ENCODE results near the gene DSG1.

DNA sequence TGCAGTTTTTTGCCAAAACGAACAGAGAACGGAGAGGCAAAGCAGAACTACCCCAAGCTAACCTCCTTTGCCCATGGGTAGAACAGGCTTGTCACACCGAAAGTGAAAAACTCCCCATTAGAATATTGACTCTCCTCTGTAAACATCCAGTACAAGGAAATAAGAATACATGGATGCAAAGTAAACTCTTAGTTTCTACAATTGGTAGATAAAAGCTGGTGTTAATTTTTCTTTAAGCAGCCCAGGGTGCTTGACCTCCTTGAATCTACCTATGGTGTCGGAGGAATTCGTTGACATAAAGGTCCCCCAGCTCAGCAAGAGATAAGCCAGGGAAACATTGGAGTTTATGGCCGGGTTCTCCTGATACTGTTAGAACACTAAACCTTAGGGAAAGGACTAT is 48.4 kb upstream of the DSG1 start:
- TF ChIP-seq POLR2AphosphoS5 (IDR thresholded peaks at IDR 0.05): no peak
- TF ChIP-seq, protein P1, sequence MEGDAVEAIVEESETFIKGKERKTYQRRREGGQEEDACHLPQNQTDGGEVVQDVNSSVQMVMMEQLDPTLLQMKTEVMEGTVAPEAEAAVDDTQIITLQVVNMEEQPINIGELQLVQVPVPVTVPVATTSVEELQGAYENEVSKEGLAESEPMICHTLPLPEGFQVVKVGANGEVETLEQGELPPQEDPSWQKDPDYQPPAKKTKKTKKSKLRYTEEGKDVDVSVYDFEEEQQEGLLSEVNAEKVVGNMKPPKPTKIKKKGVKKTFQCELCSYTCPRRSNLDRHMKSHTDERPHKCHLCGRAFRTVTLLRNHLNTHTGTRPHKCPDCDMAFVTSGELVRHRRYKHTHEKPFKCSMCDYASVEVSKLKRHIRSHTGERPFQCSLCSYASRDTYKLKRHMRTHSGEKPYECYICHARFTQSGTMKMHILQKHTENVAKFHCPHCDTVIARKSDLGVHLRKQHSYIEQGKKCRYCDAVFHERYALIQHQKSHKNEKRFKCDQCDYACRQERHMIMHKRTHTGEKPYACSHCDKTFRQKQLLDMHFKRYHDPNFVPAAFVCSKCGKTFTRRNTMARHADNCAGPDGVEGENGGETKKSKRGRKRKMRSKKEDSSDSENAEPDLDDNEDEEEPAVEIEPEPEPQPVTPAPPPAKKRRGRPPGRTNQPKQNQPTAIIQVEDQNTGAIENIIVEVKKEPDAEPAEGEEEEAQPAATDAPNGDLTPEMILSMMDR (IDR thresholded peaks at IDR 0.05): no peak
- TF ChIP-seq POLR2A (IDR thresholded peaks at IDR 0.05; ENCODE audit: low read depth): no peak
- no peak for TF ChIP-seq EP300 (IDR thresholded peaks at IDR 0.05)

Data from esophagus muscularis mucosa (tissue), 4 donors.